Measurements from ENCODE around the gene ARSD.
A peak's percentile ranks its signal among the peaks of the same experiment; 100 is the strongest.
"Not testable (repeated sequence)": the region's sequence is repeated elsewhere in the genome, so short reads cannot be mapped to it uniquely, and the experiment has no call there.

Gene ARSD, protein sequence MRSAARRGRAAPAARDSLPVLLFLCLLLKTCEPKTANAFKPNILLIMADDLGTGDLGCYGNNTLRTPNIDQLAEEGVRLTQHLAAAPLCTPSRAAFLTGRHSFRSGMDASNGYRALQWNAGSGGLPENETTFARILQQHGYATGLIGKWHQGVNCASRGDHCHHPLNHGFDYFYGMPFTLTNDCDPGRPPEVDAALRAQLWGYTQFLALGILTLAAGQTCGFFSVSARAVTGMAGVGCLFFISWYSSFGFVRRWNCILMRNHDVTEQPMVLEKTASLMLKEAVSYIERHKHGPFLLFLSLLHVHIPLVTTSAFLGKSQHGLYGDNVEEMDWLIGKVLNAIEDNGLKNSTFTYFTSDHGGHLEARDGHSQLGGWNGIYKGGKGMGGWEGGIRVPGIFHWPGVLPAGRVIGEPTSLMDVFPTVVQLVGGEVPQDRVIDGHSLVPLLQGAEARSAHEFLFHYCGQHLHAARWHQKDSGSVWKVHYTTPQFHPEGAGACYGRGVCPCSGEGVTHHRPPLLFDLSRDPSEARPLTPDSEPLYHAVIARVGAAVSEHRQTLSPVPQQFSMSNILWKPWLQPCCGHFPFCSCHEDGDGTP

DNA sequence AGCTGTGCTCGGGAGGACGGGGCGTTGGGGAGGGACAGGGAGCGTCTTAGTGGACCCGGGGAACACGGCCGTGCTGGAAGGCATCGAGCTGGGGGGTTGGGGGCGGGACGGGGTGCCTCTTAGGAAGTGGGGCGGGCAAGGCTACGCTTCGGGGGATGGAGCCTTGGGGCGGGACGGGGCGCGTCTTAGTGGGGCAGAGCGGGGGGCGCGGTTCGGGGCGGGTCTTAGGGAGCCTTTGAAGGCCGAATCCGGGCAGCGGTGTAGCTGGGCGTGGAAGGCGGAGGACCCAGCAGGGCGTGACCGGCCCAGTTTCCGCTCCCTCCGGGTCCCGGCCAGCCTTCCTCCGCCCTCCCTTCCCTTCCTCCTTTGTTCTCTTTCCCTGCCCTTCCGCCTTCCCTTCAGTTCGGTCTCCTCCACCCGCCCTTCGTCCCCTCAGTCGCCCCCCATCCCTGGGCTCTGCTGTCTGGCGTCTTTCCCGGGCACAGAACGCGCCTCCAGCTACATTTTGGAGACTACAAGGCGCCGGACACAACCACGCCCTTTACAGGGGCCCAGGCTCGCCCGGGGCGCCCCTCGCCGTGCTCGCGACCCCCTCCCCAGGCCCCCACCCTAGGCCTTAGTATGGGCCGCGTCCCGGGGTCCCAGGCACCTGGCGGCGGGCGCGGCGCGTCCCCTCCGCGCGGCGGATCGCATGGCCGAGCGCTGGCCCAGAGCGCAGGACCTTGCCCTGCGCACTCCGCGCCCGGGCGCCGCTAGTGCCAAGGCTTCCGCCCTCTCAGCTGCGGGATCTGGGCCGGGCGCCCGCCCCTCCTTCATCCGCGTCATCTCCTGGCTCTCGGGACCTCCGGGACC lies at the start of gene ARSD:
TSS of gene ARSD (minus strand) at position 757 of the 852 bp plus-strand sequence. CDS start at position 693, 64 bp downstream.
- peak within 1 kb of the TSS; percentile 50 for H3K4me3 ChIP-seq (ENCODE audit: low read length)
- H3K9me3 ChIP-seq (ENCODE audit: low read length): peaks cover 4% of the 10 kb centered on the region
- H2AFZ ChIP-seq (ENCODE audit: low read depth, low read length): peak within 1 kb of the TSS; percentile 99
- H3K36me3 ChIP-seq (ENCODE audit: insufficient read depth, low read length): no peaks in the 10 kb centered on the region
- peaks cover 4% of the 10 kb centered on the region for H3K27me3 ChIP-seq (ENCODE audit: insufficient read depth, low read length)
- peaks cover 2% of the 10 kb centered on the region for H3K4me1 ChIP-seq (ENCODE audit: insufficient read depth, low read length)

DNA sequence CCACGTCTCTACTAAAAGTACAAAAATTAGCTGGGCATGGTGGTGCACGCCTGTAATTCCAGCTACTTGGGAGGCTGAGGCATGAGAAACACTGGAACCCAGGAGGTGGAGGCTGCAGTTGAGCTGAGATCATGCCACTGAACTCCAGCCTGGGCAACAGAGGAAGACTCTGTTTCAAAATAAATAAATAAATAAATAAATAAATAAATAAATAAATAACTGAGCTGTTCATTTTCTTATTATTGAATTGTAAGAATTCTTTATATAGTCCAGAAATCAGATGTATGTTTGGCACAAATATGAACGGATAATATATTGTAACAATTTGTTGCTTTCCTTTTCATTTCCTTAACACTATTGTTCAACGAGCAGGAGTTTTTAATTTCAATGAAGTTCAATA lies 49.5 kb upstream of the ARSD start:
- not testable (repeated sequence) for H3K36me3 ChIP-seq (ENCODE audit: insufficient read depth, low read length); H2AFZ ChIP-seq (ENCODE audit: low read depth, low read length); H3K9me3 ChIP-seq (ENCODE audit: low read length); H3K4me3 ChIP-seq (ENCODE audit: low read length); H3K27me3 ChIP-seq (ENCODE audit: insufficient read depth, low read length); H3K4me1 ChIP-seq (ENCODE audit: insufficient read depth, low read length)

DNA sequence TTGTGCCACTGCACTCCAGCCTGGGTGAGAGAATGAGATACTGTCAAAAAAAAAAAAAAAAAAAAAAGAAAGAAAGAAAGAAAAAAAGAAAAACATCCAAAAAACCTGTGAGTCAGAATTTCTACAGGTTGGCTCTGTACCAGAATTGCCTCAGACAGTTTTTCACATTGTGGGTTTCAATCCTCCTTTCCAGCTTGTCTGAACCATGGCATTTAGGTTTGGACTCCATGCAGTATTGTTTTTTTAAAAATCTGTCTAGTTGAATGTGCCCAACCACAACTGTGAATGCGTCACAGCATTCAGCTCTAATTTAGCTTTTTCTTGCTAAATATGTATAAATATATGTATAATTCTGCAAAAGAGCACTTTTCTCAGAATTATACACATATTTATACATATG lies 45.8 kb upstream of the ARSD start:
- Histone ChIP-seq H3K4me3 (ENCODE audit: low read length) (no peak overlapping the region), H3K36me3 (ENCODE audit: insufficient read depth, low read length) (no peaks in the 10 kb centered on the region), H2AFZ (ENCODE audit: low read depth, low read length) (no peak overlapping the region), H3K27me3 (ENCODE audit: insufficient read depth, low read length) (no peaks in the 10 kb centered on the region), H3K9me3 (ENCODE audit: low read length) (peaks cover 2% of the 10 kb centered on the region), H3K4me1 (ENCODE audit: insufficient read depth, low read length) (no peaks in the 10 kb centered on the region)

DNA sequence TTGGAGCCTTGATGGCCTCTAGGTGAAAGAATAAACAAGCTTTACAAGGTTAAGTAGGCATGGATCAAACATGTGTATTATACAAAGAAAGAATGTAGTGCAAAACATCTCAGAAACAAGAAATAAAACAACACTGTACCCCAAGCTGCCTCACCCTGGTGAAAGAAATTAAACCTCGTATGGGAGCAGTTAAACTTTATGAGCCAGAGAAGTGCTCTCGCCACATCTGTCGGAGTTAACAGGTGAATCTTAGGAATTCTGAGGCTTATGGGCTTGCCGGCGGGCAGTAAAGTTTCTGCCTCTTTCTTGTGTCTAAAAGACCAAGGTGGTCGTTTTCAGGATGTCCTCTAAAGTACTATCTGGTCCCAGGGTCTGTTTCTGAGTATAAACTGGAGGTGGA lies 43.3 kb upstream of the ARSD start:
- no peaks in the 10 kb centered on the region for H3K27me3 ChIP-seq (ENCODE audit: insufficient read depth, low read length)
- H3K4me1 ChIP-seq (ENCODE audit: insufficient read depth, low read length): peaks cover 15% of the 10 kb centered on the region
- H2AFZ ChIP-seq (ENCODE audit: low read depth, low read length): no peak overlapping the region
- H3K4me3 ChIP-seq (ENCODE audit: low read length): no peak overlapping the region
- peaks cover 2% of the 10 kb centered on the region for H3K9me3 ChIP-seq (ENCODE audit: low read length)
- H3K36me3 ChIP-seq (ENCODE audit: insufficient read depth, low read length): no peaks in the 10 kb centered on the region

DNA sequence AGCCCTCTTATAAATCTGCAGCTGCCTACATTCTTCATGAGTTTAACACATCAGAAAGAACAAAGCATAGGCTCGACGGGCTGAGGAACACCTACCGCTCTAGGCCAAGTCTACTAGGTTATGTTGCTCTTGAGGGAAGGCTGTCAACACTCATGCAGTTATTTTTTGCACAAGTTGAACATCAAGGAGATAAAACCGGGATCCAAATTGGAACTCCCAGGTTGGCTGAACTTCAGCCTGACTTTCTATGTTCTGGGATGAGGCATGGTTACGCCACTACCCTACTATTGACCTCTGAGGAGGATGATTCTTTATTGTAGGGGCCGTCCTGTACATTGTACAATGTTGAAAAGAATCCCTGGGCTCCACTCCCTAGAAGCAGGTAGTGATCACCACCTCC lies 39.9 kb upstream of the ARSD start:
- Histone ChIP-seq H3K36me3 (ENCODE audit: insufficient read depth, low read length) (no peaks in the 10 kb centered on the region), H3K4me1 (ENCODE audit: insufficient read depth, low read length) (peaks cover 15% of the 10 kb centered on the region), H3K9me3 (ENCODE audit: low read length) (peaks cover 2% of the 10 kb centered on the region), H2AFZ (ENCODE audit: low read depth, low read length) (no peak overlapping the region), H3K4me3 (ENCODE audit: low read length) (no peak overlapping the region), H3K27me3 (ENCODE audit: insufficient read depth, low read length) (no peaks in the 10 kb centered on the region)

DNA sequence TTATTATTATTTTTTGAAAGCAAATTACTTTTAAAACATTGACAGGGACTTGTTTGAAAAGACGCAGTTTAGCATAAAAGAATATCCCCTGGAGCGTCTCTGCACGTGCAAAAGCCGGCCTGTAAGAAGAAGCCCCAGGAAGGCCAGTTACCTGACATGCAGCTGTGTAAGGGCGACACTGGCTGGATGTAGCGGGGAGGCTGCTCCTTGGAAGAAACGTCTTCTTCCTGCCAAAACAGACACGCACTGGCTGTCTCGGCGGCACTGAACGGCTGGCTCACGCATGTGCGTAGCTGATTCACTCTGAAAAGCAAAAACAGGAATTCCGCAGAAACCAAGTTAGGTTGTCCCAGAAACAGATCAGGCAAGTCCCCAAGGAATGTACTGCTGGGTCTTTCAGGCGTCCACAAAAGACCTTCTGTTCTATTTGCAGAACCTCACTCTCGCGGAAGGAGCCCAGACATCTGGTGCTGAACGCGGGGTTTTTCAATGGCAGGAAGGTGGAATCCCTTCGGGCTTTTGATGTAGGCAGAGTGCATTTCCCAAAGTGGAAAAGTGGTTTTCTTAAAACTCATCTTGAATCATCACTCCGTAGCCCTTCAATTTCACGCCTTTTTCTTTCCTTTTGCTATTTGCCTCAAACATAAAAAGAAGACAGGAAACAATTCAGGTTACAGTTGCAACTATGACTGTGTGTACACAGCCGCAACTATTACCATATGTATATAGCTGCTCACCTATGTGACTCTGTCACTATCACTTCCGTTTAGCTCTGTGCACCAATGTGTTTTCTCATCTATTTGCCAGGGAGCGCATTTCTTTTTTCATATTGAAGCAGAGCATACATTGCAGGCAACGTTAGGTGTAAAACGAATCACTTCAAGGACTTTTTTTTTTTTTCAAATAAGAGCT lies 39.1 kb upstream of the ARSD start:
- Histone ChIP-seq H2AFZ (ENCODE audit: low read depth, low read length) (peak overlapping the region; percentile 63), H3K9me3 (ENCODE audit: low read length) (peaks cover 2% of the 10 kb centered on the region), H3K4me3 (ENCODE audit: low read length) (peak overlapping the region; percentile 9), H3K36me3 (ENCODE audit: insufficient read depth, low read length) (no peaks in the 10 kb centered on the region), H3K27me3 (ENCODE audit: insufficient read depth, low read length) (no peaks in the 10 kb centered on the region), H3K4me1 (ENCODE audit: insufficient read depth, low read length) (peaks cover 15% of the 10 kb centered on the region)

DNA sequence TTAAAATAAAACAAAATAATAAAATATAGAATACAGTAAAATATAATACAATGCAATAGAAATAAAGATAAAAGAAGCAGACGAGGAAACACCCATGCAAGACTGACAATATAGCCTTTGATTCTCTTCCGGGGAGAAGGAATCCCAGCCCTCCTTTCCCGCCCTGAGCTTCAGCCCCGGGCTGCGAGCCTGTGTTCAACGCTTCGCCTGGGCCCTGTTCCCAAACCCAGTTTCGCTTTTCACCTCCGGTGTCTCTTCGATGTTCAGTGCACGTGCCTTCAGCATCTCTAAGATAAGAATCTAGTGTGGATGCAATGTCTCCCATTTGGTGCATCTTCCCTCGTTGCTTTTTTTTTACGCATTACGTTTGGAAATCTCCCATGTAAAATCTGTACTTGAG lies 38.4 kb upstream of the ARSD start:
- Histone ChIP-seq H3K4me1 (ENCODE audit: insufficient read depth, low read length) (peaks cover 15% of the 10 kb centered on the region), H3K4me3 (ENCODE audit: low read length) (peak overlapping the region; percentile 9), H3K9me3 (ENCODE audit: low read length) (peaks cover 2% of the 10 kb centered on the region), H2AFZ (ENCODE audit: low read depth, low read length) (peak overlapping the region; percentile 63), H3K36me3 (ENCODE audit: insufficient read depth, low read length) (no peaks in the 10 kb centered on the region), H3K27me3 (ENCODE audit: insufficient read depth, low read length) (no peaks in the 10 kb centered on the region)

DNA sequence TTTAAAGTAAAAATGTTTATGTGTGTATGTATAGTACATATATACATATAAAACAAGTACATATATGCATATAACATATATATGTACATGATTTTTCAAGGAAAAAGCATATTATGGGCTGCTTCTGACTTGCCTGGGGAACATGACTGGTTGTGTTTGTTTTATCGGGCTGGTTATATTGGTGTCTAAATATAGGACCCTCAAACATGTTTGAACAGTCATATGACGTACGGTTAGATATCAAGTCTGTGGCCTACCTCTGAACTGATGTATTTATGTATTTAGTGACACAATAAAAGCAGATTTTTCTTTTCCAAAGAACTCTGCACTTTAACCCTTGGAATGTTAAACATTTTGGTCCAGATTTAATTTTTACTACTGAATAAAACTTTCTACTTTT lies 37.9 kb upstream of the ARSD start:
- Histone ChIP-seq H3K27me3 (ENCODE audit: insufficient read depth, low read length) (no peaks in the 10 kb centered on the region), H3K4me3 (ENCODE audit: low read length) (no peak overlapping the region), H3K4me1 (ENCODE audit: insufficient read depth, low read length) (peaks cover 15% of the 10 kb centered on the region), H3K9me3 (ENCODE audit: low read length) (peaks cover 2% of the 10 kb centered on the region), H2AFZ (ENCODE audit: low read depth, low read length) (no peak overlapping the region), H3K36me3 (ENCODE audit: insufficient read depth, low read length) (no peaks in the 10 kb centered on the region)

DNA sequence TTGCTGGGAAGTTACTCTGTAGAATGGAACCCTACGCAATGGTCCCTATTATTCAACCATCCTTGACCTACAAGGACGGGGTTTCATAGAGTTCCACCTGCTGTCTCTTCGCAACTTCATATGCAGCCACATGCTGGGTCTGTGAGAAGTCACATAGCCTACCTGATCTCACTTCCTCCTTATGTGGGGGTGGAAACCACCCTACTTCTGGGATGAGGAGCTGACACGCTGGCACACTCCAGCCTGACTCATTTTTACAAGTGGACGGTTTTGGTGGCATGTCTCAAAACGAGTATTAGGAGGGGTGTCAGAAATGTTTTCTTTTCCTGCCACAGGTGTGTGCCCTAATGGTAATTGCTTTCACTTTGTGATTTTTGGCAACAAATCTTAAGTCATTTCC lies 36.8 kb upstream of the ARSD start:
- Histone ChIP-seq H3K27me3 (ENCODE audit: insufficient read depth, low read length) (no peaks in the 10 kb centered on the region), H3K9me3 (ENCODE audit: low read length) (no peaks in the 10 kb centered on the region), H2AFZ (ENCODE audit: low read depth, low read length) (no peak overlapping the region), H3K4me3 (ENCODE audit: low read length) (no peak overlapping the region), H3K36me3 (ENCODE audit: insufficient read depth, low read length) (no peaks in the 10 kb centered on the region), H3K4me1 (ENCODE audit: insufficient read depth, low read length) (peaks cover 15% of the 10 kb centered on the region)

DNA sequence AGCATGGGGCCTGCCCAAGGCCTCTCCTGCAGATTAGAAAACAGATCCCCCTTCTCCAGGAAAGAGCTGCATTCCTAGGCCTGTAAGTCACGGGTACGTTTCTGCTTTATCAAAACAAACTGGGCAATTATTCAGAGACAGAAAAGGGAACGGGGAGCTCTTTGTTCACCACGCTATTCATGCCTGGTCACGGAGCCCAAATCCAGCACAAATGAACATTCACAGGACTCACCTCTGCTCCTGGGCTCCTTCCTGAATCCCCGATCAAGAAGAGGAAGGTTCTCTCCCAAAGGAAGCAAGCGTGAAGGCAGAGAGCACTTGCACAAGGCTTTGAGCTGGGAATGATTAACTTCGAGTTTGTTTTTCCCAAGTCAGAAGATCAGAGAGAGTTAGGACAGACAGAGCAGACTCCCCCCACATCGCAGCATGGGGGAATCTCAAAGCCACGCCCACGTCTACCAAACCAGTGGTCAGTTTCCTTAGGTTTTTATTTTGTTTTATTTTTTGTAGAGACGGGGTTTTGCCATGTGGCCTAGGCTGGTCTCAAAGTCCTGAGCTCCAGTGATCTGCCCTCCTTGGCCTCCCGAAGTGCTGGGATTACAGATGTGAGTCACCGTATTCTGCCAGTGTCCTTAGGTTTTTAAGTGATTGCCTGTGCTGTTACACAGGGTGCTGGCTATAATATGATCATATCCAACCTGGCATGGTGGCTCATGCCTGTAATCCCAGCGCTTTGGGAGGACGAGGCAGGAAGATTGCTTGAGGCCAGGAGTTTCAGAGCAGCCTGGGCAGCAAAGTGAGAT lies 35.1 kb upstream of the ARSD start:
- H3K36me3 ChIP-seq (ENCODE audit: insufficient read depth, low read length); H3K9me3 ChIP-seq (ENCODE audit: low read length); H2AFZ ChIP-seq (ENCODE audit: low read depth, low read length); H3K27me3 ChIP-seq (ENCODE audit: insufficient read depth, low read length); H3K4me3 ChIP-seq (ENCODE audit: low read length): not testable (repeated sequence)
- H3K4me1 ChIP-seq (ENCODE audit: insufficient read depth, low read length): peaks cover 15% of the 10 kb centered on the region

DNA sequence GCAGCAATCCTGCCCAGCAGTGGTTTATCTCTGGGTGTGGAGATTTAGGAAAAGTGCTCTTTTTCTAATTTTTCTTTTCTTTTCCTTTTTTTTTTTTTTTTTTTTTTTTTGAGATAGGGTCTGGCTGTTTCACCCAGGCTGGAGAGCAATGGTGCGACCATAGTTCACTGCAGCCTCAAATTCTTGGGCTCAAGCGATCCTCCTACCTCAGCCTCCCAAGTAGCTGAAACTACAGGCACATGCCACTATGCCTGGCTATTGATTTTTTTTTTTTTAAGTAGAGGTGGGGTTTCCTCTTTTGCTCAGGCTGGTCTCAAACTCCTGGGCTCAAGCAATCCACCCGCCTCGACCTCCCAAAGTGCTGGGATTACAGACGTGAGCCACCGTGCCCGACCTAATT lies 34.3 kb upstream of the ARSD start:
- not testable (repeated sequence) for H3K27me3 ChIP-seq (ENCODE audit: insufficient read depth, low read length); H3K4me3 ChIP-seq (ENCODE audit: low read length); H3K36me3 ChIP-seq (ENCODE audit: insufficient read depth, low read length)

DNA sequence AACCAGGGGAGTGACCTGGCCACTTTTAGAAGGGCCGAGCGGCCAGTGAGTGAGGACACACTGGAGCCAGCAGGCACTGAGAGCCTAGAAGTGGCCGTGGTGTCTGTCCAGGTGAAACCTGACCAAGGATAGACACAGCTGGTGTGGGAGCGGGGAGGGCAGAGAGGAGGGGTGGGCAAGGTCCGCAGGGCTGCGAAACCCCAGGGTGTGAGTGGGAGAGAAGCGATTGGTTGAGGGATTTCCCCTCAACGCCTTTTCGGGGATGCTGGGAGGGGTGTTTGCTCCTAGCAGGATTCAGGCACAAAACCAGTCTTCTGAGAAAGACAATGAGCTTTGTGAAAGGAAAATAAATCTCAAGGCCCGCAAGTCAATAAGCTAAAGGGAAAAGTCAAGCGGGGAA lies 33.2 kb upstream of the ARSD start:
- no peak overlapping the region for H3K4me3 ChIP-seq (ENCODE audit: low read length)
- H2AFZ ChIP-seq (ENCODE audit: low read depth, low read length): no peak overlapping the region
- H3K27me3 ChIP-seq (ENCODE audit: insufficient read depth, low read length): no peaks in the 10 kb centered on the region
- H3K36me3 ChIP-seq (ENCODE audit: insufficient read depth, low read length): no peaks in the 10 kb centered on the region
- no peaks in the 10 kb centered on the region for H3K4me1 ChIP-seq (ENCODE audit: insufficient read depth, low read length)
- H3K9me3 ChIP-seq (ENCODE audit: low read length): no peaks in the 10 kb centered on the region

More for the DNA sequence above, 34.3 kb upstream of the ARSD start:
- not testable (repeated sequence) for H2AFZ ChIP-seq (ENCODE audit: low read depth, low read length); H3K9me3 ChIP-seq (ENCODE audit: low read length); H3K4me1 ChIP-seq (ENCODE audit: insufficient read depth, low read length)

Data from neuron (in vitro differentiated cells).